SK-N-SH (cell line): Measurements from ENCODE around the gene ADIG. TPM values are rescaled to one million over a fixed set of nuclear protein-coding genes. Genes with fewer than 3 reads are reported as not detected.

Experiments
- CTCF ChIA-PET: fragments of 300-600, 350-600 bp; formaldehyde crosslinking; extraction: SDS; loops from one replicate; lab custom pipeline; 2021; lab: Yijun Ruan, JAX
- POLR2A ChIA-PET: fragments of 350-600 bp; sonication (Branson Sonifier 250); formaldehyde crosslinking; extraction: SDS; loops from one replicate; lab custom pipeline; 2020; ENCODE audit warnings: antibody characterized with exemption, inconsistent platforms; lab: Yijun Ruan, JAX
- DNase-seq: peaks from one replicate; pipeline ENCODE4 v3.0.0; 2012
- H2AFZ ChIP-seq: fragments of 200-600 bp; sonication (generic); 2 replicates; pipeline ENCODE4 v1.8.1; 2016; ENCODE audit warnings: antibody characterized with exemption, mild to moderate bottlenecking, low read depth
- H3F3A ChIP-seq: fragments of 200-600 bp; sonication (generic); replicated peaks from 2 replicates; pipeline ENCODE3; 2016; ENCODE audit warnings: antibody characterized with exemption, mild to moderate bottlenecking; ENCODE audit not compliant: insufficient read depth
- H3K27ac ChIP-seq, 2 experiments: fragments of 200-500 bp in 1 of 2; fragments of 200-600 bp in 1 of 2; sonication (Bioruptor generic) in 1 of 2; sonication (generic), shearing (Covaris generic) in 1 of 2; 2 replicates each; pipeline versions ENCODE4 v1.5.1 to v1.6.1; 2014 to 2016; ENCODE audit warnings: low read depth in 2 of 2, inconsistent platforms in 1 of 2, low read length in 1 of 2, mild to moderate bottlenecking in 1 of 2, mixed read lengths in 1 of 2
- H3K27me3 ChIP-seq: fragments of 200-600 bp; sonication (generic), shearing (Covaris generic); 2 replicates; pipeline ENCODE4 v1.6.1; 2016; ENCODE audit warnings: mixed run types; ENCODE audit not compliant: insufficient read depth
- H3K36me3 ChIP-seq, 2 experiments: fragments of 200-500 bp in 1 of 2; fragments of 200-600 bp in 1 of 2; sonication (Bioruptor generic) in 1 of 2; sonication (generic) in 1 of 2; replicated peaks in 1 of 2; 2 replicates each; pipeline versions ENCODE3 to v1.5.1; 2014 to 2016; ENCODE audit warnings: low read length in 1 of 2, mild to moderate bottlenecking in 1 of 2; ENCODE audit not compliant: insufficient read depth in 2 of 2, control insufficient read depth in 1 of 2
- H3K4me1 ChIP-seq, 2 experiments: fragments of 200-500 bp in 1 of 2; fragments of 200-600 bp in 1 of 2; sonication (Bioruptor generic) in 1 of 2; sonication (generic), shearing (Covaris generic) in 1 of 2; 2 replicates each; pipeline versions ENCODE4 v1.5.1 to v1.6.1; 2014 to 2016; ENCODE audit warnings: low read depth in 1 of 2, low read length in 1 of 2, mixed run types in 1 of 2; ENCODE audit not compliant: insufficient read depth in 2 of 2, control insufficient read depth in 1 of 2
- H3K4me2 ChIP-seq: fragments of 200-600 bp; sonication (generic), shearing (Covaris generic); 2 replicates; pipeline ENCODE4 v1.6.1; 2017; ENCODE audit warnings: mixed run types
- H3K4me3 ChIP-seq, 2 experiments: fragments of 200-500 bp in 1 of 2; fragments of 200-600 bp in 1 of 2; sonication (Bioruptor generic) in 1 of 2; sonication (generic), shearing (Covaris generic) in 1 of 2; 2 replicates each; pipeline versions ENCODE4 v1.5.1 to v1.8.1; 2014 to 2016; ENCODE audit warnings: low read depth in 2 of 2, inconsistent platforms in 1 of 2, low read length in 1 of 2, mild to moderate bottlenecking in 1 of 2, mixed read lengths in 1 of 2, moderate library complexity in 1 of 2
- H3K79me2 ChIP-seq: fragments of 200-600 bp; sonication (generic); 2 replicates; pipeline ENCODE4 v1.8.1; 2017; ENCODE audit warnings: mild to moderate bottlenecking; ENCODE audit not compliant: insufficient read depth
- H3K9ac ChIP-seq: fragments of 200-600 bp; sonication (generic); 2 replicates; pipeline ENCODE4 v1.6.1; 2017; ENCODE audit warnings: mixed run types
- H3K9me2 ChIP-seq: fragments of 200-600 bp; sonication (generic); 2 replicates; pipeline ENCODE4 v1.6.1; 2017; ENCODE audit warnings: mixed run types
- H3K9me3 ChIP-seq: fragments of 200-600 bp; sonication (generic); 2 replicates; pipeline ENCODE4 v1.6.1; 2017; ENCODE audit warnings: mixed run types, mild to moderate bottlenecking, moderate library complexity
- H4K20me1 ChIP-seq: fragments of 200-600 bp; sonication (generic); 2 replicates; pipeline ENCODE4 v1.6.1; 2017; ENCODE audit warnings: mild to moderate bottlenecking, mixed run types; ENCODE audit not compliant: insufficient read depth
- EZH2phosphoT487 ChIP-seq: fragments of 200-600 bp; sonication (generic); IDR thresholded peaks from 2 replicates; pipeline ENCODE4 v1.6.1; 2017; ENCODE audit warnings: low read depth, mixed run types, mild to moderate bottlenecking, antibody characterized with exemption, moderate library complexity, borderline replicate concordance
- FOXJ3 ChIP-seq: sonication (generic); formaldehyde crosslinking; IDR thresholded peaks from 2 replicates; pipeline ENCODE4 v1.5.1; 2020; ENCODE audit warnings: mild to moderate bottlenecking, missing genetic modification reagents
- MXI1 ChIP-seq: IDR thresholded peaks from 2 replicates; pipeline ENCODE4 v1.6.1; 2012; ENCODE audit warnings: mild to moderate bottlenecking, low read depth, low read length, improper control_type of control experiment
- NFIC ChIP-seq: IDR thresholded peaks from 2 replicates; pipeline ENCODE4 v1.4.0; 2012; ENCODE audit warnings: borderline replicate concordance
- RAD21 ChIP-seq: IDR thresholded peaks from 2 replicates; pipeline ENCODE4 v1.6.1; 2012; ENCODE audit warnings: mild to moderate bottlenecking, low read length
- RXRA ChIP-seq: IDR thresholded peaks from 2 replicates; pipeline ENCODE4 v1.4.0; 2012; ENCODE audit warnings: low read depth, mild to moderate bottlenecking, borderline replicate concordance
- SIN3A ChIP-seq: IDR thresholded peaks from 2 replicates; pipeline ENCODE4 v1.6.1; 2012; ENCODE audit warnings: low read depth, mild to moderate bottlenecking, low read length, moderate library complexity, borderline replicate concordance
- TCF12 ChIP-seq: IDR thresholded peaks from 2 replicates; pipeline ENCODE4 v1.4.0; 2012
- YY1 ChIP-seq: IDR thresholded peaks from 2 replicates; pipeline ENCODE4 v1.4.0; 2012; ENCODE audit warnings: low read depth, mild to moderate bottlenecking
- WGBS: methylation state at CpG from one replicate; pipeline ENCODE4 v1.1.6; 2017; ENCODE audit warnings: low lambda C conversion rate; 5-methylcytosine and 5-hydroxymethylcytosine counted together
- polyA plus RNA-seq, 3 experiments: library from polyadenylated mRNA; depleted of rRNA; stranded (reverse); fragments of >200 nt; gene quantifications; 2 replicates each; pipeline ENCODE4 v1.2.3, GENCODE V29; 2012
- TF ChIP-seq, protein P1 (sequence below): fragments of 150-350 bp; IDR thresholded peaks from 2 replicates; pipeline ENCODE4 v1.6.1; 2016; ENCODE audit warnings: mild to moderate bottlenecking, low read depth, low read length
- TF ChIP-seq, protein P2 (sequence below): IDR thresholded peaks from 2 replicates; pipeline ENCODE4; 2012
- TF ChIP-seq, protein P3 (sequence below): IDR thresholded peaks from 2 replicates; pipeline ENCODE4 v1.4.0; 2012; ENCODE audit warnings: low read depth
- TF ChIP-seq, protein P4 (sequence below): fragments of 200-600 bp; sonication (generic); IDR thresholded peaks from 2 replicates; pipeline ENCODE4 v1.6.1; 2017; ENCODE audit warnings: antibody characterized with exemption, mild to moderate bottlenecking, moderate library complexity

Gene ADIG
- polyA plus RNA-seq, 1 of the 3 experiments (the other 2 are of a cell fraction): not detected

DNA sequence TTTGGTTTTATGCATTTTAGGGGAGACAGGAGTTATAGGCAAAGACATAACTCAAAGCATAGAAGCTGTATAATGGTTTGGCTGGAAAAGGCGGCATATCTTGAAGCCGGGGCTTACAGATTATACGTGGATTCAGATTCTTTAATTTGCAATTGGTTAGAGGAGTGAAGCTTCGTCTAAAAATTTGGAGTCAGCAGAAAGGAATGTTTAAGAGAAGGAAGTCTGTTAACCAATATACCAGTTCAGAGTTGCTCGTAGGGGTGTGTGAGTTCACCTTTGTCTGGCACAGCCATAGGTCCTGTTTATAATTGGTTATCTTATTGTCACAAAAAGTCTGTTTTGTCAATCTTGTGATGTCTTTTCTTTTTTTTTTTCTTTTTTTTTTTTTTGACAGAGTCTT, 29.5 kb downstream of the ADIG start:
- DNase-seq: no peak
- H3K4me2 ChIP-seq: no peak overlapping the region
- no peak overlapping the region for H3K4me3 ChIP-seq
- H3F3A ChIP-seq: no peaks in the 10 kb centered on the region
- ChIA-PET POLR2A (no interaction called here), CTCF (interaction anchor here (1.8 kb wide), 1 partner anchor 22 kb away, joined by 3 read pairs; no protein-coding TSS in a partner anchor)
- no peaks in the 10 kb centered on the region for H3K79me2 ChIP-seq
- no peaks in the 10 kb centered on the region for H3K36me3 ChIP-seq
- H3K27me3 ChIP-seq: no peaks in the 10 kb centered on the region
- TF ChIP-seq MXI1: no peak
- no peak overlapping the region for H2AFZ ChIP-seq
- 51% methylated on average over 5 of the region's 5 CpGs for WGBS
- H3K4me1 ChIP-seq: no peaks in the 10 kb centered on the region; a peak in 1 of 4 replicates
- no peak overlapping the region for H3K9ac ChIP-seq
- no peak overlapping the region for H3K27ac ChIP-seq
- no peaks in the 10 kb centered on the region for H4K20me1 ChIP-seq
- no peaks in the 10 kb centered on the region for H3K9me2 ChIP-seq
- no peaks in the 10 kb centered on the region for H3K9me3 ChIP-seq

DNA sequence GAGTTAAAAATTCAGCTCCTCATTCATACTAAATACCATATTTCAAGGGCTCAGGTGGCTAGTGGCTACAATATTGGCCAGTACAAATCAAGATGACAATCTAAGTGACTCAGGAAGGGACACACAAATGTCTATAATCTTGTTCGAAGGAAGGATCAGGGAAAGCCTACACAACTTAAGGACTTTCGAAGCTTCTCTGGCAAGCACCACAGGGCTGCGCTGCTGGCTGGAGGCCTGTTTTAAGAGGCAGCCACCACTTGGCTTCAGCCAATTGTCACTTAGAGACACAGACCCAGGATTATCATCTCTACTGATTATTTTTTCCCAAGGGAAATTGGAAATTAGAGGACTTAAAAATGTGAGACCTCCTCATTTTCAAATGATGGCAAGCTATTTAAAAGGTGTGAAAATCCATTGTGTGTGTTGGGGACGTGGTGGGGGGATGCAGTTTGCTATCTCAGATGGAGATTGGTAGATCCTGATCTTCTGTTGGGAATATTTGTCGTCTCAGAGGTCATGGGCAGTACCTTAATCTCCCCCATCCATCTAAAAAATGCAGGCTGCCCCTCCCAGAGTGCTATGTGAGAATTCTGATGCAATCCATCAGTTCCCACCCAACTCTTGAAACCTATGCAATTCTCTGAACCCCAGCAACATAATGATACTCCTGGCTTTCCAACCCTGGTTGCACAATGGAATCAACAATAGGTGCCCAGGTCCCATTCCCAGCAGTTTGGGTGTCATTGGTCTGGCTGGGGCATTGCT, 31.9 kb downstream of the ADIG start:
- H2AFZ ChIP-seq: no peak overlapping the region
- H3K36me3 ChIP-seq: no peaks in the 10 kb centered on the region
- no peaks in the 10 kb centered on the region for H3K9me2 ChIP-seq
- no peak overlapping the region for H3K4me2 ChIP-seq
- no peaks in the 10 kb centered on the region for H3K27me3 ChIP-seq
- H4K20me1 ChIP-seq: no peaks in the 10 kb centered on the region
- no peak for DNase-seq
- peaks cover 0 to 6% of the 10 kb centered on the region in 2 experiments; a peak in 2 of 4 replicates for H3K4me1 ChIP-seq
- H3K9ac ChIP-seq: no peak overlapping the region
- ChIA-PET POLR2A (no interaction called here), CTCF (interaction anchor here (1.3 to 2.7 kb wide), 4 partner anchors 33 to 139 kb away, joined by 3 to 12 read pairs (median 7); no protein-coding TSS in a partner anchor)
- H3K79me2 ChIP-seq: no peaks in the 10 kb centered on the region
- TF ChIP-seq, protein P1, sequence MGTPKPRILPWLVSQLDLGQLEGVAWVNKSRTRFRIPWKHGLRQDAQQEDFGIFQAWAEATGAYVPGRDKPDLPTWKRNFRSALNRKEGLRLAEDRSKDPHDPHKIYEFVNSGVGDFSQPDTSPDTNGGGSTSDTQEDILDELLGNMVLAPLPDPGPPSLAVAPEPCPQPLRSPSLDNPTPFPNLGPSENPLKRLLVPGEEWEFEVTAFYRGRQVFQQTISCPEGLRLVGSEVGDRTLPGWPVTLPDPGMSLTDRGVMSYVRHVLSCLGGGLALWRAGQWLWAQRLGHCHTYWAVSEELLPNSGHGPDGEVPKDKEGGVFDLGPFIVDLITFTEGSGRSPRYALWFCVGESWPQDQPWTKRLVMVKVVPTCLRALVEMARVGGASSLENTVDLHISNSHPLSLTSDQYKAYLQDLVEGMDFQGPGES: no peak
- no peak for TF ChIP-seq TCF12
- TF ChIP-seq RAD21: no peak
- no peak for TF ChIP-seq NFIC
- no peak for TF ChIP-seq FOXJ3
- TF ChIP-seq, protein P2, sequence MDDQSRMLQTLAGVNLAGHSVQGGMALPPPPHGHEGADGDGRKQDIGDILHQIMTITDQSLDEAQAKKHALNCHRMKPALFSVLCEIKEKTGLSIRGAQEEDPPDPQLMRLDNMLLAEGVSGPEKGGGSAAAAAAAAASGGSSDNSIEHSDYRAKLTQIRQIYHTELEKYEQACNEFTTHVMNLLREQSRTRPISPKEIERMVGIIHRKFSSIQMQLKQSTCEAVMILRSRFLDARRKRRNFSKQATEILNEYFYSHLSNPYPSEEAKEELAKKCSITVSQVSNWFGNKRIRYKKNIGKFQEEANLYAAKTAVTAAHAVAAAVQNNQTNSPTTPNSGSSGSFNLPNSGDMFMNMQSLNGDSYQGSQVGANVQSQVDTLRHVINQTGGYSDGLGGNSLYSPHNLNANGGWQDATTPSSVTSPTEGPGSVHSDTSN: no peak
- TF ChIP-seq, protein P3, sequence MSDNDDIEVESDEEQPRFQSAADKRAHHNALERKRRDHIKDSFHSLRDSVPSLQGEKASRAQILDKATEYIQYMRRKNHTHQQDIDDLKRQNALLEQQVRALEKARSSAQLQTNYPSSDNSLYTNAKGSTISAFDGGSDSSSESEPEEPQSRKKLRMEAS: no peak
- TF ChIP-seq YY1: no peak
- TF ChIP-seq, protein P4, sequence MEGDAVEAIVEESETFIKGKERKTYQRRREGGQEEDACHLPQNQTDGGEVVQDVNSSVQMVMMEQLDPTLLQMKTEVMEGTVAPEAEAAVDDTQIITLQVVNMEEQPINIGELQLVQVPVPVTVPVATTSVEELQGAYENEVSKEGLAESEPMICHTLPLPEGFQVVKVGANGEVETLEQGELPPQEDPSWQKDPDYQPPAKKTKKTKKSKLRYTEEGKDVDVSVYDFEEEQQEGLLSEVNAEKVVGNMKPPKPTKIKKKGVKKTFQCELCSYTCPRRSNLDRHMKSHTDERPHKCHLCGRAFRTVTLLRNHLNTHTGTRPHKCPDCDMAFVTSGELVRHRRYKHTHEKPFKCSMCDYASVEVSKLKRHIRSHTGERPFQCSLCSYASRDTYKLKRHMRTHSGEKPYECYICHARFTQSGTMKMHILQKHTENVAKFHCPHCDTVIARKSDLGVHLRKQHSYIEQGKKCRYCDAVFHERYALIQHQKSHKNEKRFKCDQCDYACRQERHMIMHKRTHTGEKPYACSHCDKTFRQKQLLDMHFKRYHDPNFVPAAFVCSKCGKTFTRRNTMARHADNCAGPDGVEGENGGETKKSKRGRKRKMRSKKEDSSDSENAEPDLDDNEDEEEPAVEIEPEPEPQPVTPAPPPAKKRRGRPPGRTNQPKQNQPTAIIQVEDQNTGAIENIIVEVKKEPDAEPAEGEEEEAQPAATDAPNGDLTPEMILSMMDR: no peak
- TF ChIP-seq EZH2phosphoT487: no peak
- TF ChIP-seq RXRA: no peak
- no peak for TF ChIP-seq SIN3A
- no peaks in the 10 kb centered on the region for H3F3A ChIP-seq
- no peak overlapping the region for H3K4me3 ChIP-seq
- H3K27ac ChIP-seq: no peak overlapping the region
- WGBS: 67% methylated on average over 4 of the region's 5 CpGs
- H3K9me3 ChIP-seq: no peaks in the 10 kb centered on the region
